ENCODE measurements around the gene HMCN2.
"Not testable (repeated sequence)": the region's sequence is repeated elsewhere in the genome, so short reads cannot be mapped to it uniquely, and the experiment has no call there.

Gene HMCN2

GRCh38 chr9:130239741-130240241 is 25.8 kb upstream of the HMCN2 start:
- peak; percentile 34 for DNase-seq

GRCh38 chr9:130240410-130241197 is 25.0 kb upstream of the HMCN2 start:
- DNase-seq = peak; percentile 70

GRCh38 chr9:130241198-130241535 is 24.4 kb upstream of the HMCN2 start:
- DNase-seq = no peak

- DNase-seq = no peak
Observed at GRCh38 chr9:130242270-130243014, 23.1 kb upstream of the HMCN2 start.

GRCh38 chr9:130243015-130243881 is 22.3 kb upstream of the HMCN2 start:
- peak; percentile 62 for DNase-seq

- no peak for DNase-seq
Observed at GRCh38 chr9:130243882-130244170, 21.7 kb upstream of the HMCN2 start.

GRCh38 chr9:130244548-130245165 is 20.9 kb upstream of the HMCN2 start:
- DNase-seq = no peak

- no peak for DNase-seq
Observed at GRCh38 chr9:130245474-130245873, 20.1 kb upstream of the HMCN2 start.

GRCh38 chr9:130246126-130246525 is 19.4 kb upstream of the HMCN2 start:
- no peak for DNase-seq

- DNase-seq = no peak
Observed at GRCh38 chr9:130254747-130255630, 10.6 kb upstream of the HMCN2 start.

GRCh38 chr9:130255631-130256134 is 9.9 kb upstream of the HMCN2 start:
- no peak for DNase-seq

- DNase-seq = no peak
Observed at GRCh38 chr9:130256644-130257043, 8.9 kb upstream of the HMCN2 start.

GRCh38 chr9:130258137-130258536 is 7.4 kb upstream of the HMCN2 start:
- not testable (repeated sequence) for DNase-seq

- DNase-seq = no peak
Observed at GRCh38 chr9:130259044-130259443, 6.5 kb upstream of the HMCN2 start.

- no peak for DNase-seq
Observed at GRCh38 chr9:130260816-130261765, 4.5 kb upstream of the HMCN2 start.

- no peak for DNase-seq
Observed at GRCh38 chr9:130262061-130262745, 3.4 kb upstream of the HMCN2 start.

GRCh38 chr9:130262771-130263170 is 2.8 kb upstream of the HMCN2 start:
- no peak for DNase-seq

- peak; percentile 9 for DNase-seq
Observed at GRCh38 chr9:130263601-130264413, 1.8 kb upstream of the HMCN2 start.
